Bronchial epithelial cell (primary cell): ENCODE measurements around the gene IFNLR1. TPM values are rescaled to one million over a fixed set of nuclear protein-coding genes. Genes with fewer than 3 reads are reported as not detected.

Experiments
- DNase-seq: peaks from one replicate; pipeline ENCODE4 v3.0.0-alpha.2; 2010; ENCODE audit warnings: low read depth
- FAIRE-seq: peaks from 2 replicates; lab custom pipeline; 2011; peaks lifted over from hg19 to GRCh38; lab: Jason Lieb, UNC
- H3K27me3 ChIP-seq: 2 replicates; pipeline ENCODE4 v1.5.1; 2011; ENCODE audit warnings: low read length; ENCODE audit not compliant: control insufficient read depth, insufficient read depth
- H3K36me3 ChIP-seq: 2 replicates; pipeline ENCODE4 v1.5.1; 2011; ENCODE audit warnings: low read length; ENCODE audit not compliant: control insufficient read depth, insufficient read depth
- H3K4me3 ChIP-seq: 2 replicates; pipeline ENCODE4 v1.5.1; 2011; ENCODE audit warnings: mild to moderate bottlenecking, low read depth, low read length, control low read depth
- total RNA-seq: library from RNA; depleted of rRNA; stranded (reverse); fragments of >200 nt; gene quantifications from 2 replicates; pipeline ENCODE4 v1.2.1, GENCODE V29; 2014
- TF ChIP-seq, protein P1 (sequence below): IDR thresholded peaks from 2 replicates; pipeline ENCODE4 v1.5.1; 2011; ENCODE audit warnings: mild to moderate bottlenecking, moderate library complexity, low read length, control low read depth, inconsistent platforms; ENCODE audit not compliant: insufficient read depth, severe bottlenecking

The IFNLR1 gene
- total RNA-seq, 1 donor from 2014 or later = 4.5 TPM

DNA sequence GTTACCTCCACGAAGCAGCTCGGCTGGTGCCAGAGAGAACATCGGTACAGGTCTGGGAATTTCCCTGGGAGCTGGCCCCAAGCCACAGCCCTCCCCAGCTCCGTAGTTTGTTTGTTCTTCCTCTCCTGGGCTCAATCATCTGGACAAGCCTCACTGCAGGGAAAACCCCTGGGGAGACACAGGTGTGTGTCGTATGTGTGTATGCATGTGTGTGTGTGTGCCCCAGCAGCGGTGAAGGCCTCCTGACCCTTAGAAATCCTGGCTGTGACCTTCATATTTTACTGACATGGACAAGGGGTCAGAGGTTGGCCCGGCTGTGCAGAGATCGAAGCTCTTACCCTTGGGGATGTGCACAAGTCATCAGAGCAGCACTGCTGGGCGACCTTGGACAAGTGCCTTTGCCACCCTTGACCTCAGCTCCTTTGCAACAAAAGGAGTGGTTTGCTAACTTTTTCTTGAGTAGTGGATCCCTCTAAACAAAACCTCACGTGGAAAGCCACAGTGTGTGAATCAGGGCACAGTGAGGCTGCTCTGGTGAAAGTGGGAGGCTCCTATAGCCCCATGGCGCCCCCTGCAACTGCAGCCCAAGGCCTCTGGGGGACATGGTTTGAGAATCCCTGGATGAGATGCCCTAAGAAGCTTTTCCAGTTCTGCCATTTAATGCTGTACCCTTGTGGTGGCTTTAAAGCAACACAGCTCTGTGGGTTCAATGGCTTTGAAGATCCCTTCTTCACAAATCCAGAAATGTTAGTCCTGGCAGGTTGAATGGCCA, 31.9 kb downstream of the IFNLR1 start:
- Histone ChIP-seq H3K4me3 (no peak overlapping the region), H3K36me3 (peaks cover 10% of the 10 kb centered on the region), H3K27me3 (no peaks in the 10 kb centered on the region)
- TF ChIP-seq, protein P1, sequence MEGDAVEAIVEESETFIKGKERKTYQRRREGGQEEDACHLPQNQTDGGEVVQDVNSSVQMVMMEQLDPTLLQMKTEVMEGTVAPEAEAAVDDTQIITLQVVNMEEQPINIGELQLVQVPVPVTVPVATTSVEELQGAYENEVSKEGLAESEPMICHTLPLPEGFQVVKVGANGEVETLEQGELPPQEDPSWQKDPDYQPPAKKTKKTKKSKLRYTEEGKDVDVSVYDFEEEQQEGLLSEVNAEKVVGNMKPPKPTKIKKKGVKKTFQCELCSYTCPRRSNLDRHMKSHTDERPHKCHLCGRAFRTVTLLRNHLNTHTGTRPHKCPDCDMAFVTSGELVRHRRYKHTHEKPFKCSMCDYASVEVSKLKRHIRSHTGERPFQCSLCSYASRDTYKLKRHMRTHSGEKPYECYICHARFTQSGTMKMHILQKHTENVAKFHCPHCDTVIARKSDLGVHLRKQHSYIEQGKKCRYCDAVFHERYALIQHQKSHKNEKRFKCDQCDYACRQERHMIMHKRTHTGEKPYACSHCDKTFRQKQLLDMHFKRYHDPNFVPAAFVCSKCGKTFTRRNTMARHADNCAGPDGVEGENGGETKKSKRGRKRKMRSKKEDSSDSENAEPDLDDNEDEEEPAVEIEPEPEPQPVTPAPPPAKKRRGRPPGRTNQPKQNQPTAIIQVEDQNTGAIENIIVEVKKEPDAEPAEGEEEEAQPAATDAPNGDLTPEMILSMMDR = no peak
- FAIRE-seq (no peak), DNase-seq (peak; percentile 54)

DNA sequence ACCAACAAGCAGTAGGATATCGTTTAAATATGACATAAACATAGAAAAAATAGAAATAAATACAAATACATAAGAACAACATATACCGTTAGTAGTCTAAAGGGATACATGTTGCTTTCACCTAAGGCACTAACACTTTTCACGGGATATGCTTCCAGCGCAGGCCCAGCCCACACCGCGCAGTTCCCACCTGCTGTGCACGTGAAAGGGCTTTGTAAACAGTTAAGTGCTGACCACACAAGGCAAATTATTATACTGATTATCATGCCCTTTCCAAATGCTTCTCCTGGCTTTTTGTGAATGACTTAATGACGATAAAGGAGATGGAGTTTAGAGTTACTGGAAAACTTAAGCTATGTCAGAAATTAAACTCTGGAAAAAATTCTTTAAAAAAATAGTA, 32.9 kb downstream of the IFNLR1 start:
- no peak for FAIRE-seq
- no peak for DNase-seq
- H3K4me3 ChIP-seq = no peak overlapping the region

DNA sequence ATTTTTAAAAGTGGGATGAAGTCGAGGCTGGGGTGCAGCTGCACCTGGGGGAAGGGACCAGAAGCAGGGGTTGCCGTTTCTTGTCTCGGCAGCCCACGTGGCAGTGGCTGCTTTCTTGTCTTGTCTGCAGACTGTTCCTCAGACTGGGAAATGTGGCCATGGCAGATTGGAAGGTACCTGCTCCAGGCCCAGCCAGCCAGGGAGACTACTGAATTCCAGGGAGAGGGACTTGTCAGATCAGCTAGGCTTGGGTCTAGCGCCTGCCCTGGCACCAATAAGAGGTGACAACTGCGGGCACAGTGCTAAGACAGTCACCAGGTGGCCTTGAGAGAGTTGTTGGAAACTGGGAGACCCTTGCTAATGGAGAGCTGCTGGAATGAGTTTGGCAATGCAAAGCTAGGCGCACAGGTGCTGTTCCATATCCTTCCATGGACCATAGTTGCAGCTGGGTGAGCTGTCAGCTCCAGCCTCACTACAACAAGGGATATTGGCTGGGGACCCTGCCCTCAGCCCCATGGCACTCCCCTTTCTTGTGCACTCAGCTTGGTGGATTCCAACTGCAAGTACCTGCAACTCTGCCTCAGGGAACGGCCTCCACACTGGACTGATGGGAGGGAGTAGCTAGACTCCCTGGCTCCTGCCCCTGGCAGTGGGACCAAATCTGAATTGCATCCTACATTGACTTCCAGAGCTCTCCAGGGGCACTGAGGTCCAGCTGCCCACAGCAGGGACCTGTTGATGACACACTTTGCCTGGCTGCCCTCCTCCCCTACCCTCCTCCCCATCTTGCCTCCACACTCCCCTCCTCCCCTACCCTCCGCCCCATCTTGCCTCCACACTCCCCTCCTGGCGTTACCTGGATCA, 34.2 kb downstream of the IFNLR1 start:
- TF ChIP-seq, protein P1 = no peak
- peaks cover 4% of the 10 kb centered on the region for H3K36me3 ChIP-seq
- FAIRE-seq (peak; percentile 91), DNase-seq (no peak)
- H3K27me3 ChIP-seq = no peaks in the 10 kb centered on the region
- H3K4me3 ChIP-seq = no peak overlapping the region

More for the DNA sequence above, 32.9 kb downstream of the IFNLR1 start:
- TF ChIP-seq, protein P1 = no peak
- Histone ChIP-seq H3K36me3 (peaks cover 6% of the 10 kb centered on the region), H3K27me3 (no peaks in the 10 kb centered on the region)

DNA sequence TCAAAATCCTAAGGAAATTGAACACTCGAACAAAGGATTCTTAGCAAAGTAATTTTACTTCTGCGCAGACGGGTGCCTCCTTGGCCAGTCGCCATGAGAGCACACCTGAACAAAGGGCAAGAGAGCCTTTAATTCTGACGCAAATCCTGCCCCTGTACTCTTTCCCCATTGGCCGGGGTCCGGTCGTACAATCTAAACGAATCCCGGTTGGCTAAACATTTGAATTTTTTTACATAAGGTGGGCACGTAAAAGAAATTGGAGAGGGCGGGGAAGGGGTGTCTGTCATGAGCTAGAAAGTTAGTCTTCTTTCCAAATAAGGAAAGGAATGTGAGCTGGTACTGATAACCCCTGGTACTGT, 35.9 kb downstream of the IFNLR1 start:
- Histone ChIP-seq H3K27me3 (no peaks in the 10 kb centered on the region), H3K36me3 (no peaks in the 10 kb centered on the region), H3K4me3 (no peak overlapping the region)
- no peak for FAIRE-seq
- TF ChIP-seq, protein P1 = no peak
- peak; percentile 88 for DNase-seq

DNA sequence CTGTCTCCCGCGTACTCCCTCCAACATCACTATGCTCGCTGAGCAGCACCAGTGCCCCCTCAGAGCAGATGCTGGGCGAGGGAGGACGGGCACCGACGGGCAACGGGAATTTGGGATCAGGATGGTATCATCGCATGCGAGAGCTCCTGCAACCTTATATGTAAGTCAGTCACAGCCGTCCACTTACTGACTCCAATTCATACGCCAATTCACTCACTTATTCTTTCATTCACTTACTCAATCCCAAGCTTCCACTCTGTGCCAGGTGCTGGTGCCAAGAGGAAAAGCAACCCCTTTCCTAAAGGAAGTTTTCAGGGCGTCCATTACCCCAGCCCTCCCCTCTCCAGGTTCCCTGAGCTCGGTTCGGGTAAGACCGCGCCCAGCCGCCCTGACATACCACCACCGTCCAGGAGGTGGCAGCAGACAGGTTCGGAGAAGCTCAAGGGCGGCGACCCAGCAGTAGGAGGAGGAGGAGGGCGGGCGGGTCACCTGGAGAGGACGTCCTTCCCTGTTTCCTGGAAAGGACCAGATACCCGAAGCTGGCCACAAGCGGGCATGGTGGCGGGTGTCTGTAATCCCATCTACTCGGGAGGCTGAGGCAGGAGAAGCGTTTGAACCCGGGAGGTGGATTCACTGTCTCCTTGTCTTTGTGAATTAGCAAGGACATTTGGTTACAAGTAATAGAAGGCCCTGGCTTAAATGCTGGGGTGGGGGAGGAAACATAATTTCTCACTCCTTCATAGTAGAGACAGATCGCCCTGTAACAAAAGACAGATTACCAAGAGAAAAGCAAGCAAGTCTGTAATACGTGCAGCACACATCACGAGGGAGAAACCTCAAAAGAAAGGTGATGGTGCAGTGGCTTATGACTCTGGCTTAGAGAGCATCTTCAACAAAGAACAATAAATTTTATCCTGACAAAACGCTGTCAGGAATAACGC, 36.6 kb downstream of the IFNLR1 start:
- Histone ChIP-seq H3K36me3 (no peaks in the 10 kb centered on the region), H3K4me3 (peak overlapping the region; percentile 29), H3K27me3 (no peaks in the 10 kb centered on the region)
- TF ChIP-seq, protein P1 = peak; percentile 84
- DNase-seq = peak; percentile 84
- peak; percentile 73 for FAIRE-seq
